Fibroblast of lung (primary cell): ENCODE results near the gene SPEG.

Source experiments
- CTCF ChIP-seq, 2 donors: IDR thresholded peaks in 1 of 2; conservative IDR thresholded peaks in 1 of 2; 1 replicate in 1 of 2; 2 replicates in 1 of 2; pipeline ENCODE4 v1.5.1; 2011 to 2012; ENCODE audit warnings: low read length in 2 of 2, control low read depth in 1 of 2, inconsistent platforms in 1 of 2, low read depth in 1 of 2, mild to moderate bottlenecking in 1 of 2
- EZH2 ChIP-seq: IDR thresholded peaks from 2 replicates; pipeline ENCODE4 v1.5.1; 2012; ENCODE audit warnings: low read length, control low read depth, mild to moderate bottlenecking; ENCODE audit errors: missing control alignments

GRCh38 chr2:219516888-219517287, 82.2 kb downstream of the SPEG start:
- no peak for TF ChIP-seq CTCF (conservative IDR thresholded peaks at IDR 0.05 in 1 of 2, IDR thresholded peaks at IDR 0.05 in 1 of 2; ENCODE audit: low read depth in 1 of 2, low read length in 2 of 2)
- TF ChIP-seq EZH2, result no peak
